Kasumi-1 (cell line): ENCODE measurements around the gene DDX31.

Experiments
- DNase-seq, 2 experiments: peaks; one replicate each; lab custom pipeline; 2025; lab: John Stamatoyannopoulos, UW

The DDX31 gene

DNA sequence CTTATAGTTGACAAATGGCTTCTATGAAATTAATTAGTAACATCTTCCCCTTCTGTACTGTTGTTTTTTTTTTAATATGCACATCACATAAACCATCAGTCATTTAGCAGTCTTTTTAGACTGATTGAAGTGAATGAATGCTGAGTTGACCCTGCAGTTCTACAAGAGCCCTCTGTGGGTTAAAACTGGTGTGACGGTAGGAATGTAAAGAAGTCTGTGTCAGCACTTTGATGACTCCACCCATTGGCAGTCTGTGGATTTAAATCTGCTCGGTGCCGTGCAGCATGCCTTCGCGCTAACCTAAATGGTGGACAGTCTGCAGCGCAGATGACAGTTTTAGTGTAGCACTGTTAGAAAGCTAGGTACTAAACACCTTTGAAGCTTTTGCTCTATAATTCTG, 3.6 kb upstream of the DDX31 start:
- DNase-seq: peak; percentile 57 to 68

DNA sequence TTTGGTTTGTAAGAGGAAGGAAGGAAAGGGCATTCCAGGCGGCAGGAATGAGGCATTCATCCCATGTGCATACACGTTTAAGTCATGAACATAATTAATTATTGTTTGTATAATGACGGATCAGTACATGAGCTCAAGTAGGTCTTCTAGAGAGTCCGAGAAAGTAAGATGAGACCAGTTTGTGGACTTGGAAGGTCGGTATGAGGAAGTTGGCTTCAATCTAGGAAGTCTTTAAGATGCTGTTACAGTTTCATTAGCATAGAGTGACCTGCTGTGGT, 2.6 kb upstream of the DDX31 start:
- peak; percentile 31 to 54 for DNase-seq

DNA sequence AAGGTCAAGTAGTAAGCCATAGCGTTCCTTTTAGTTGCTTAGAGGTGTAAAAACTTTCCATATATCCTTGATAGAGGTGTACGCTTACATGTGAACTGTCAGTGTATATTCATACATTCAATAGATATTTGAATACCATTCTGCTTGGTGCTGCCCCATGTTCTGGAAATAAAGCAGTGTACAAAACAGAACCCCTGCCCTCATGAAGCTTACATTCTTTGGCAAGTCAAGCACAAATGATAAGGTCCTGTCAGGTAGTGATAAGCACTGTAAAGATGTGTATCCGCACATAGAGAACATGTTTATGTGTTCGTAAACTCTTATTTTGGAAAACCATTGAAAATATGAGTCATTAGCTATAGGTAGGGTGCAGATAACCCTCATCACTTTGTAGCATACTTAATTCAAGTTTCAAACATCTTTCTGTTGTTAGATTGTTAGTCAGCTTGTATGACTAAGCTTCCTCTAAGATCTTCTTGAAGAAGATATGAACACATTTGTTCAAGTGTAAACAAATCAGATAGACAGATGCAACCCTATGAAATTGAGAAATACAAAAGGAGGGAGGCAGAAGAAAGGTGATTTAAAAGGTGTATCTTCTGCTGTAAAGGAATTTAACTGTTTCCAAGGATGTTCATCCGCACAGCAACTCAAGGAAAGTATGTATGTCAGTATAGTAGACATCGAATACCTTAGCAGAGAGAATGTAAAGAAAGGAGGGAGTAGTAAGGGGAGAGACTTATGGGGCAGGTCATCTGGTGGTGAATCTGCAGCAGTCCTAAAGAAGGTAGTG, 2.0 kb upstream of the DDX31 start:
- DNase-seq: no peak

DNA sequence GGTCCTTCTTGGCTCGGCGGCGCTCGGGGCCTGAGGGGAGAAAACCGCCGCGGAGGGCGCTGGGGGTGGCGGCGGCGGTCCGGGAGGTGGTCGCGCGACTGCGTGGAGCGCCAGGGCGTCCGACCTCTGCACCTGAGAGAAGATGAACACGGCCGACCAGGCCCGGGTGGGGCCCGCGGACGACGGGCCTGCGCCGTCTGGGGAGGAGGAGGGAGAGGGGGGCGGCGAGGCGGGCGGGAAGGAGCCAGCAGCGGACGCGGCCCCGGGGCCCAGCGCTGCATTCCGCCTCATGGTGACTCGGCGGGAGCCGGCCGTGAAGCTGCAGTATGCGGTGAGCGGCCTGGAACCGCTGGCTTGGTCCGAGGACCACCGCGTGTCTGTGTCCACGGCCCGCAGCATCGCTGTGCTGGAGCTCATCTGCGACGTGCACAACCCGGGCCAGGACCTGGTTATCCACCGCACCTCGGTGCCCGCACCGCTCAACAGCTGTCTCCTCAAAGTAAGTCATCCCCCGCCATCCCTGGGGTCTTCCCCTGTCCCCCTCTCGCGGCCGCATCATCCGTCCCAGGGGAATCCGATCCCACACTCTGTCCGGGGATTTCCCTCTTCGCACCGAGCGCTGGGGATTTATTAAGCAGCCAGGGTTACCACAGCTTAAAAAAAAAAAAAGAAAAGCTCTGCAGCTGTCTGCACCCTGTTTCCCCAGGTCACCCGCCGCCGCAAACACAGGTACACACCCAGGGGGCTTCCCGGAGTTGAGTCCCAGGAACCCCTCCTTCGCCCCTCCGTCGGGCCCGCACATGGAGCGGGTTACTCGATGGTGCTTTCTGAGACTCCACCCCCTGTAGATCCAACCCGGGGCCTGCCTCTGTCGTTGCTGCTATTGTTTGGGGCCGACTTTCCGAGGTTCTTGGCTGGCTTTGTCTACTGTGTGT, 941 bp upstream of the DDX31 start, which contains the start of gene GTF3C4:
GTF3C4 (plus strand) TSS at position 8 of the 935 bp plus-strand sequence; CDS start at position 143, 135 bp downstream.
- peak in 1 of 2 experiments; percentile 46 for DNase-seq

DNA sequence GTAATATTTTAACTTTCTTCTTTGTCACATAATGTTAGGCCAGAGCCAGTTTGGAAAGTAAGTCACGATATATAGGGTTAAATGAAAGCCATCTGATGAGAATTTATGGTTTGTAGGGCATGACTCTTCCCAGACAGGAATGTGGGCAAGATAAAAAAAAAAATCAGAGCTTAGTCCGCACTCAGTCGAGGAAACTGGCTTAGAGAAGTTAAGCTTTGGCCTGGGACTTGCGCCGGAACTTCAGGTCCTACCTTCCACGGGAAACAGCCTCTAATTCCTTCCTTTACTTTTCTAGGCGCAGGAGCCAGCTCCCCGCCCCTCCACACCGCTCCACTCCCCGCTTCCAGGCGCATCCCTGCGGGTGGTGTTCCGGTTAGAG, 475 bp downstream of the DDX31 start:
- DNase-seq: peak in 1 of 2 experiments; percentile 43

DNA sequence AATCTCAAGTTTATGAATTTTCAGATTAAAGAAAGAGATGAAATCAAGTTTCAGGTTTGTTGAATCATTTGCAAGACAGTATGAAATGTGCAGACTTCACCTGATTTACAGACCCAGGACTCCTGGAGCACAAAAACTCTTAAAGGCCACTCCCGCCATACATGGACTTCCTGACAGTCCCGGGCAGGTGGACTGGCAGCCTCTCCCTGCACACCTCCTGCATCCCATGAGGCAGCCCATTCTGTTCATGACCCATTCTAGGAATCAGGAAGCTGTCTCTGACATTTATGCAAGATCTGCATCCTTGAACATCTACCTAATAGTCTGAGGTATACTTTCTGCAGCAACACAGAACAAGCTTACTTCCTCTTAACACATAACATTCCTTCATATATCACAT, 5.9 kb downstream of the DDX31 start:
- no peak for DNase-seq

DNA sequence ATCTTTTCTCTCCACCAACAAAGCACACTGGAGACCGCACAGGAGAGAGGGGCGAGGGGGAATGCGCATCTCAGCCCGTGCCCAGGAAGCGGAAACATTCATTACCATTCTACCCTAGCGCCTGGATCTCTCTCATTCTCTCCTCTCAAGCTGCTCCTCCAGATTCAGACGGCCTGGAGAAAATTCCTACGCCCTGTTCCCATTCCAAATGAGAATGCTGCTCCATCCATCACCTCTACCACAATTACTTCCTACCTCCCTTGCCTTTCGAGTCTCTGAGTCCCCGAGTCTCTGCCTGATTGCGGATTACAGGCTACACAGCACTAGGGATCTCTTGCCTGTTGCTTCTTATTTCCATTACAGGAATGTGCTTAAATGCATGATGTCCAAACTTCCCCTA, 6.7 kb downstream of the DDX31 start:
- no peak for DNase-seq

DNA sequence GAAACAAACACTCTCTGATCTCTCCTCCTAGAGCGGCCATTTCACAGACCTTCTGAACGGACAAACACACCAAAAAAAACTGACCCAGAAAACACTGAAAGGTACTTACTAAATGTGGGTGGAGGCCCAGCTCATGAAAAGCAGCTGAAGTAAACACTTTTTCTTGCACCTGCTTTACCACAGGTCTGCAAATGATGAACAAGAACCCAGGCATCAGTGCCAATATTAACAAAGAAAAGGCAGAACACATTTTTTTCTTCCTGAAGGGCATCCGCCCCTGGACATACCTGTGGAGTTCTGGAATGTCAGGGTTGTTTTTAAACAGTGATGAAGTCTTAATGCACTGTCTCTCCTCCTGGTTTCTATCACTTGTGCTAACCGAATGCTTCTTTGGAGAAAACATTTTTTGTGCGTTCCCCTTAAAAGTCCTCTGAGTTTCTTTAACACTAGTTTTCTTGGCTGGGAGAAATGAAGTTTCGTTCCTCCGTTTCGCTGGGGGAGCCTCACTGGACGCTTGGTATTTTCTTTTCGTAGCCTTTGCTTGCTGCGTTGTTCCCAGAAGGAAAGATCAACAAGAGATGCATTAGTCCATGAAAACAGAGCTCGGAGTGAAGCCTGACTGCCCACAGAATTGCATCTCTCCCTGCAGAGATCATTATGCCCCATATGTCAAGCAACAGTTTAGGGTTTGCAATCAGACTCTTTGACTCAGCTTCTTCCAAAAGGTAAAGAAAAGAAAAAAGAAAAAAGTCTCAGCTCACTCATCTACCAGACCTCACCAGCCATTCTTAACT, 7.4 kb downstream of the DDX31 start:
- DNase-seq: no peak

DNA sequence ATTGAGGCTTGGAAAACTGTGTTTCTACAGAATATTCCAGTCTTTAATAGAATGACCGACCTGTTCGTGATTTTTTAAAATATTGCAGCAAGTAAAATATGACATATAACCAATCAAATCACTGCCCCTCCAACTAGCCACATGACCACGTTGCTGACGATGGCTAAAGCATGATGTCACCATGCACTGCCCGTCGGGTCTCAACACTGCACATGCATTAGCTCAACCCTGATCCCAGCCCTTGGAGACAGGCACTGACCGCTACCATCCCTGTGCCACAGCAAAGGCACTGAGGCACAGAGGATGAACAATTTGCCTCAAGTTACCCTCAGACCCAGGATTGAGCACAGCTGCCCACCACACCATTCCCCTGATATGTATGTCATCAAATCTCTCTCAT, 13.5 kb downstream of the DDX31 start:
- DNase-seq: no peak

DNA sequence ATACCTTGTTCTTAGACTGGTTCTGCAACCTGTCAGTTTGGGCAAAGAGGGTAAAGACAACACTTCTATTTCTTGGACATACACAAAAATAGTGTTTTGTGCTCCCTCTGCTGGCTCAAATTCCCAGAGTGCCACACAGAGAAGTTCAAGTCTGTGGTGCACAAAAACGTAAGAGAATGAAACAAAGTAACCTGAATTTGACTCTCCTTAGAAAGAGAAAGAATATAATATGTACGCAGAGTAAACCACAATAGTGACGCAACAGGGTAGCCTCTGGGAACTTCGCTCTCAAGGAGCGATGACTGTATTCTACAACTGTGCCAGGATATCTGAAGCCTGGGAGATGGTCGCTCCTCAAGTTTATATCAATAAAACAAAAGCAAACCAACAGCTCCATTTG, 18.5 kb downstream of the DDX31 start:
- DNase-seq: peak; percentile 23 to 47

DNA sequence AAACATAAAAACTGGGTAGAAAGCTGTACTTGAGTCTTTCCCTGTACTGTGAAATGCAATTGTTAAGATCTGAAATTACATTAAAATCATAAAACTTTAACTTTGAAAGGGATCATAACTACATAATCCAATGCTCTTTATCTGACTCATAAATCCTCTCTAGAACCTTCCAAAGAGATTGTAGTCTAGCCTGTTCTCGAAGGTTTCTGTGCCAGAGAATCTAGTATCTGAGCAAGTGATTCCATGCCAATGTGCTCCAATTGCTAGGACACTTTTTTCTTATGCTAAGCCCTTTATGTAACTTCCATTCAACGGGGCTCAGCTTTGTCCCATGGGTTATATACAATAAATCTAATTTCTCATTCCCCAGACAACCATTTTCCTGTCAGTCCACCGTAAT, 21.1 kb downstream of the DDX31 start:
- DNase-seq: no peak

DNA sequence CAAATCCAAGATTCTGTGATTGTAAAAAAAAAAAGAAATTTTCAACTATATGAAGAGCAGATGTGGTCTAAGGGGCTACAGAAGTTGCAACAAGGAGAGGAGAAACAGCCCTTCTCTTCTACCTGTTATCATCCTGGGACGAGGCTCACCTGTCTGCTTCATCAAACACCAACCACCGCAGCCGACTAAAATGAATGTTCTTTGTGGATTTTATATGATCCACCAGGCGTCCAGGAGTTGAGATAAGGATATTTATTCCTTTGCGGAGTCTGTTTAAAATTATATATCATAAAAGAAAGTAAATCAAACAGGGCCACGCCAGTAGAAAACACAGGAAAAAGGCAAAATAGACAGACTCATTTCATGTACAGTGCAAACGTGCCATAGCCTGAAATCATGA, 21.5 kb downstream of the DDX31 start:
- DNase-seq: no peak

DNA sequence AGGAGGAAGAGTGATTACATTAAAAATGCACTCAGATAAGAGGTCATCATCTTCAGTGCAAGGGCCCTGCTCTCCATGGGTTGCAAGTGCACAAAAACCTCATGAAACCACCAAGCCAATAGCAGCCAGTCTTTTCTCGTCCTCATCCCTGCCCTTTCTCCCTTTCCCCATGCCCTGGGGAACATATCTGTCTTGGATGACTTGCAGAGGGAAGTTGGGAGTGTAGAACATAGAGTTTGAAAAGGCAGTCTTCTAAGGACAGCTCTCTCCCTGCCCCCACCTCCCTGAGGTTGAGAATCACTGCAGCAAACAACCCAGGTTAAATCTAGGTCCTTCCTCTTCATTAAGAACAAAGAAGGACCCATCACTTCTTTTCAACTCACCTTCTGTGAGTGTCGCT, 22.0 kb downstream of the DDX31 start:
- no peak for DNase-seq

DNA sequence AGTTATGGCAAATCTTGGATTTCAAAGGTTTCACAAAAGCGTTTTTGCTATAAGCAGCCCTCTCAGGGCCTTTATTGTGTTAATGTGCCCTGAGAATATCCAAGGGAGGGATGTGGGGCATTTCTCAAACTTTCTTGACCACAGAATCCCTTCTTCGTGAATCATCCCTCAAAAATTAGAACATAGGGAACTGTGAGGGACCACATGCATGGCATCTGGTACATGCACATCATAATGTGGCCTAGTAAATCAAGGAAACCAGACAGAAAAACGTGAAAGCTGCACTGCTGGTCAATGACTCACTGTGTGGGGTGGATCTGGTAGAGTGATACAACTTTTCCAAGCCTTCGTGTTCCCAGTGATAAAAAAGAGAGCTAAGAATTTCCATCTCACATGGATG, 22.4 kb downstream of the DDX31 start:
- no peak for DNase-seq

DNA sequence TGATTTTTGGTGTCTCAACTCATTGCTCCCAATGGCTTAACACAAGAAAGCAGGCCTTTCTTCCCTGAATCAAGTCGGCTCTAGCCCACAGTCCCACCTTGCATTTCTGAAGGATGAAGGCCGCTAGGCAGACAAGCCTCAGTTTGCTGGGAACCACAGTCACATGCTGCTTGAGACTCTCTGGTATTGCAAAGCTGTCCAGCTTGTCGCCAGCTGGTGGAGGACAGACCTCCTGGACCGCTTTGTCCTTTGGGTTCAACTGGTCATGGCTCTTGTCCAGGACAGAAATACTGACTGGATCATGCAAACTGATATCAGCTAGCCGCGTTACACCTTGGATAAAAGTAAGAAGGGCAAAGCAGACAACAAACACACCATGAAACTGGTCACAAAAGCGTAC, 23.1 kb downstream of the DDX31 start:
- DNase-seq: no peak

DNA sequence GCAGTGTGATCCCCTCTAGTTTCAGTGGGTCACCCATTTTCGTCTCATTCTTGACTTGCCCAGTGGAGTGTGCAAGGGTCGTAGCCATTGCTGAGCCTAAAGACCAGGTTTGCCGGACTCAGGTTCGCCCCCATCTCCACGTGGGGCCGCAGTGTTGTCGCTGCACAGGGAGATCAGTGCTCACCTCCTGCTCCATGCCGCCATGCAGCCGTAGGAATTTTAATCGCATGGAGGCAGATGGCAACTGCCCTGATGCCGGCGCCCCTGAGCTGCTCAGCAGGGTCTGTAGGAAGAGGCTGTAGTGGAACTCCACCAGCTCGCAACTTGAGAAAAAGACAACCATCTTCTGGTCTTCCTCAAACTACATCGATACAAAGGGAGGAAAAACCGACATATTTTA, 24.1 kb downstream of the DDX31 start:
- DNase-seq: no peak

DNA sequence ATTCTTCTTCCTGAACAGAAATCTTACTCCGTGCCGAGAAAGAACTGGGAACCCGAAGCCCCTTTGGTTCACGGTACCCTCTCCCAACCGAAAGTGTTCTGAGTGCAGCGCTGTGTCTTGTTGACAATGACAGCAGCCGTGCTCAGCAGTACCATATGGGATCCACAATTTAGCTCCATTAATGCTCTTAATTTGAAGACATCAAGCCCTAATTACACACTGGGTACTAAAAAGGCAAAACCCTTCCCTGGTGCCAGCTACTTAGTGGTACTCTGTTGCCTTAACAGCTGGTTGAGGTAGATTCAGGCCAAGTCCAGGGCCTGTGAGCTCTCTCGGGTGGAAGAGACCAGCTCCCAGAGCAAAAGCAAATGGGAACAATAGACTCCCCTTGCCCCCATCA, 24.5 kb downstream of the DDX31 start:
- no peak for DNase-seq

DNA sequence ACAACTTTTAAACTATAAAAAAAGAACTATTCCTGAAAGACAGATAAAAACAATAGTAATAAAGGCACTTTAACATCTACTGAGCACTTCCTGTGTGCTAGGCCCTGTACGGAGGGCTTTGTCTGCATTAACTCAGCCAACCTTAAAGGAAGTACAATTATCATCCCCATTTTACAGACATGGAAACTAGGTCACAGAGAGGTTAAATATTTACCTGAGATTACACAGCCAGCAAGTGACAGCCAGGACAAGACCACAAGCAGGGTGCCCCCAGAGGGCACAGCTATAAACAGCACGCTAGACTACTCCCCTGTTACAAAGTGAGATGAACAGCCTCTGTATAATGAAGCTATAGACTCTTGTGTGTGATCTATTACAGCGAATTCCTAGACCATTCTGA, 25.5 kb downstream of the DDX31 start:
- peak; percentile 10 to 52 for DNase-seq

DNA sequence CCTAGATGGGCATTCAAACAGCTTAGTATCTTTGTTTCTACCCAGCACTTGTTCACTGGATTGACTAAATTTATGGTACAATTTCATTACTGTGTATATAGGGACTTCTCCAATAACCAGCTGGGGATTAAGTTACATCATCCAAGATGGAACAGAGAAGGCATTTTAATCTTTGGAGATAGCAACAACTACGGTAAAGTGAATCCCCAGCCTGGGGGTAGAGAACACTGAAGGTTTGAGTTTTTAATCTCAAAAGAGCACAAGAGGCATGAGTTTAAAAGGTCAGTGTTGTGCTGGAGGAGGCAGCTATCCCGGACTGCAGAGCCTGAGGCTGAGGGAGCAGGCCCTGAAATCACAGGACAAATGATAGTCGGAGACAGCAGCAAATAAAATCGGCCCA, 28.6 kb downstream of the DDX31 start:
- DNase-seq: no peak

DNA sequence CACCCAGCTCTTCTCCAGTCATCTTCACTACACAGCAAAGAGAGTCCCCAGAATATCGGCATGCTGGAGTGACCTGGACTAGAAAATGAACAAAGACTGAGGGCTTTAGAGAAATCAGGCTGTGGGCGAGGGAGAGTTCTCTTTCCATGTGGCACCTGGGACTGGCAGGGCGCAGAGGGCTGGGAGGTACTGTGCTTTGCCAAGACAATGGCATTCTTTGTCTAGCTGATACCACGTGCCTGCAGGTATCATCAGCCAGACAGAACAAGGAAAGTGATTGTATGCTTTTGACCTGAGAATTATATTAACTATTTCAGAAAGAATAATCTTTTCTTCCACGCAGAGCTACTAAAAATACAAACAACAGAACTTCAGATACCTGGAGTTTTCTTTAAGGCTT, 30.5 kb downstream of the DDX31 start:
- DNase-seq: no peak

DNA sequence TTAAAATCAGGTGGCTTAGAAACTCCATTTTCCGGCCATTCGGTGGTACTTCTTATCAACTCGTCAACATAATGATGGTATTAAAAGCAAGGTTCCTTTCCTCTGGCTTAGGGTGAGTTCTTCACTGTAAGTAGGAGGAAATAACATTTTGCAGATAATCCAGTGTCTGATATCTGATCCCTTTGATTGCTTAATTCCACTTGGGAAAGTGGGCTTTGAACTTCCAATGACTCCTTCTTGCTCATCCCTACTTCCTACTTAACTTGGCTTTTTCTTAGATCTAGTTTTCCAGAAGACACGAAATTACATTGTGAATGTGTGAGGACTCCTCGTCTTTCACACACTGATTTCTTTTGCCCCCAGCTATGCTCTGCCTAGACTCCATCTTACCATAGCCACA, 31.5 kb downstream of the DDX31 start:
- no peak for DNase-seq

DNA sequence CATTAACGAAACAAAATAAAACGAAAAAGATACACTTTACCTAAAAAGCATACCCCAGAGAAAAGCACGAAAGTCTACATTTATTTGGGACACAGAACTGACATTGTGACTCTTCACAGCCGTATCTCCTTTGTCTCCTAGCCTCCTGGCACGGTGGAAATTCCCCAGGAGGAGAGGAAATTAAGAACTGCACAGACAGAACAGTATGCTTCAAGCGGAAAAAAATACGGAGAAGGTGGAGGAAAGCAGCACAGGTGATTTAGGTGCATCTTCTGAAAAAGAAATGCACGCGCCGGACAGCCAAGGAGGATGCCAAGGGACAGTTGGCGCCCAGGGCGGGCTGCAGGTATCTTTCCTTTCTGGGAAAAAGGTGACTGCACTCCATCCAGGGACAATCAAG, 32.0 kb downstream of the DDX31 start:
- DNase-seq: no peak

DNA sequence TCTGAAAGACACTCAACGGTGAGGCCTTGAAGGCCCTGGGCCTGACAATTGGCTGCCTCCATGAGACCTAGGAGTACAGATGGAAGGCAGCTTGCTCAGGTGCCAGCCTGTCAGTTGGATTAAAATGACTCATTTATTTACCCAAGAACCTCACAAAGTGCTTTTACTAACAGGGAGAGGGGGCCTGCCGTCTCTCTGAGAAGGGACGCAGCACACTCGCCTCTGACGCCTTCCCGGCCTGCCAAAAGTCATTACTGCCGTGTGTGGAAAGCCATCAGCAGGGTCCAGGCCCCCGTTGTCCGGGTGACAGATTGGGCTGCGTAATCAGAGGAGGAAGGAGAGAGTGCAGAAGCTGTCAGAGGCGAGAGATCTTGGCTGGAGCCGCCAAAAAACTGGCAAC, 32.4 kb downstream of the DDX31 start:
- DNase-seq: no peak
